Measurements from ENCODE around the gene FAM156B.
"Not testable (repeated sequence)": the region's sequence is repeated elsewhere in the genome, so short reads cannot be mapped to it uniquely, and the experiment has no call there.

Gene FAM156B

GRCh38 chrX:52896855-52897709, at the start of gene FAM156B:
Gene FAM156B, plus strand, starts transcription at chrX:52897330. Its CDS starts 9,896 bp downstream, at chrX:52907226.
- DNase-seq (ENCODE audit: low read depth, low spot score): not testable (repeated sequence)

GRCh38 chrX:52852110-52852860, 44.8 kb upstream of the FAM156B start:
- no peak for DNase-seq (ENCODE audit: low read depth, low spot score)

- DNase-seq (ENCODE audit: low read depth, low spot score): not testable (repeated sequence)
Observed at GRCh38 chrX:52856991-52857525, 40.1 kb upstream of the FAM156B start.

- DNase-seq (ENCODE audit: low read depth, low spot score): no peak
Observed at GRCh38 chrX:52865343-52865998, 31.7 kb upstream of the FAM156B start.

- DNase-seq (ENCODE audit: low read depth, low spot score): no peak
Observed at GRCh38 chrX:52867610-52868348, 29.4 kb upstream of the FAM156B start, which contains the start of gene XAGE3. Gene XAGE3, minus strand, starts transcription at chrX:52868083. Its CDS starts 950 bp downstream, at chrX:52867133.

- DNase-seq (ENCODE audit: low read depth, low spot score): no peak
Observed at GRCh38 chrX:52870046-52870445, 27.1 kb upstream of the FAM156B start.

GRCh38 chrX:52873825-52874224, 23.3 kb upstream of the FAM156B start:
- not testable (repeated sequence) for DNase-seq (ENCODE audit: low read depth, low spot score)

GRCh38 chrX:52874661-52875060, 22.5 kb upstream of the FAM156B start:
- DNase-seq (ENCODE audit: low read depth, low spot score): no peak

- DNase-seq (ENCODE audit: low read depth, low spot score): not testable (repeated sequence)
Observed at GRCh38 chrX:52875436-52875835, 21.7 kb upstream of the FAM156B start.

GRCh38 chrX:52876386-52876785, 20.7 kb upstream of the FAM156B start:
- DNase-seq (ENCODE audit: low read depth, low spot score): not testable (repeated sequence)

GRCh38 chrX:52887459-52887858, 9.7 kb upstream of the FAM156B start:
- DNase-seq (ENCODE audit: low read depth, low spot score): not testable (repeated sequence)

GRCh38 chrX:52888090-52888489, 9.0 kb upstream of the FAM156B start:
- DNase-seq (ENCODE audit: low read depth, low spot score): not testable (repeated sequence)

- not testable (repeated sequence) for DNase-seq (ENCODE audit: low read depth, low spot score)
Observed at GRCh38 chrX:52896438-52896837, 692 bp upstream of the FAM156B start.

GRCh38 chrX:52905531-52905930, 8.4 kb downstream of the FAM156B start:
- not testable (repeated sequence) for DNase-seq (ENCODE audit: low read depth, low spot score)

GRCh38 chrX:52906072-52906471, 8.9 kb downstream of the FAM156B start:
- not testable (repeated sequence) for DNase-seq (ENCODE audit: low read depth, low spot score)

GRCh38 chrX:52907137-52907536, 10.0 kb downstream of the FAM156B start:
- DNase-seq (ENCODE audit: low read depth, low spot score): not testable (repeated sequence)

GRCh38 chrX:52907900-52908299, 10.8 kb downstream of the FAM156B start:
- DNase-seq (ENCODE audit: low read depth, low spot score): not testable (repeated sequence)

GRCh38 chrX:52909313-52909969, 12.3 kb downstream of the FAM156B start:
- not testable (repeated sequence) for DNase-seq (ENCODE audit: low read depth, low spot score)

GRCh38 chrX:52913681-52914080, 16.6 kb downstream of the FAM156B start:
- DNase-seq (ENCODE audit: low read depth, low spot score): not testable (repeated sequence)

GRCh38 chrX:52914704-52915103, 17.6 kb downstream of the FAM156B start:
- DNase-seq (ENCODE audit: low read depth, low spot score): not testable (repeated sequence)

All from smooth muscle cell of the brain vasculature (primary cell).